Hematopoietic multipotent progenitor cell treated with erythropoietin and hydrocortisone succinate and interleukin-3 and kit ligand, for 4 days (in vitro differentiated cells): ENCODE measurements around the gene YTHDC1.
"Not testable (repeated sequence)": the region's sequence is repeated elsewhere in the genome, so short reads cannot be mapped to it uniquely, and the experiment has no call there.

Source experiments
- DNase-seq: peaks from one replicate; pipeline ENCODE4 v3.0.0-alpha.2; 2015

YTHDC1 gene

GRCh38 chr4:68287704-68288392 is 62.0 kb downstream of the YTHDC1 start:
- no peak for DNase-seq

GRCh38 chr4:68283714-68284113 is 66.2 kb downstream of the YTHDC1 start:
- no peak for DNase-seq

DNA sequence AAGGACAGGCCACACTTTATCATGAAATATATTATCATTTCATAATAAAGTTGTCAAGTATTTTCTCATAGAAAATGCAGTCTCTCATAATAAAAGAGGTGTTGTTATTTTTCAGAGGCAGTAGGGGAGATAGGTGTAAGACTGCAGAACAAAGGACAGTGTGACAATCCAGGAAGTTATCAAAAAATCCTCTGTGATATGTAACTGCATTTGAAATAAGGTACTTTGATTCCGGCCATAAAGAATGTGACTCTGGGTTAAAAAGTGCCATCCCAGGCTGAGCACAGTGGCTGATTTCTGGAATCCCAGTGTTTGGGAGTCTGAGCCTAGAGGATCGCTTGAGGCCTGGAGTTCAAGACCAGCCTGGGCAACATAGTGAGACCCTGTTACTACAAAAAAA is 66.8 kb downstream of the YTHDC1 start:
- no peak for DNase-seq

DNA sequence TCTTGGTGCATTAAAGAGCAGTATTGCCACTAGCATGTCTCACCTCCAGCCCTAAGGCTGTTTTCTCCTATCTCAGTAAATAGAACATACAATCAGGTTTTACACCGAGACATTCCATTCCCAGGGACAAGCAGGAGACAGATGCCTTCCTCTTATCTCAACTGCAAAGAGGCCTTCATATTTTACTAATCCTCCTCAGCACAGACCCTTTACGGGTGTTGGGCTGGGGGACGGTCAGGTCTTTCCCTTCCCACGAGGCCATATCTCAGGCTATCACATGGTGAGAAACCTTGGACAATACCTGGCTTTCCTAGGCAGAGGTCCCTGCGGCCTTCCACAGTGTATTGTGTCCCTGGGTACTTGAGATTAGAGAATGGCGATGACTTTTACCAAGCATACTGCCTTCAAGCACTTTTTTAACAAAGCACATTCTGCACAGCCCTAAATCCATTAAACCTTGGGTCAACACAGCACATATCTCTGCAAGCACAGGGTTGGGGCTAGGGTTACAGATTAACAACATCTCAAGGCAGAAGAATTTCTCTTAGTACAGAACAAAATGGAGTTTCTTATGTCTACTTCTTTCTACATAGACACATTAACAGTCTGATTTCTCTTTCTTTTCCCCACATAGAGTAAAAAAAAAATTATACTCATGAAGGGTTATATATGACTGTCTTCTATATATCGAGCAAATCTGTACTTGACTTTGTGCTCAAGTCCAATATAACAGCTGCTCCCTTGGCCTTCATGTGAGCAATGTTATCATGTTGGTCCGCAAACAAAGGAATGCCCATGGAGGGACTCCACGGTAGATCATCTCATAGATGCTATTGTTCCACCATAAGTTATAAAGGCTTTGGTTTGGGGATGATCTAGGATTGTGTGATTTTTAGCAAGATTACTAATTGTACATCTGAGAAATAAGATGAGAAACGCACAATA is 67.8 kb downstream of the YTHDC1 start:
- DNase-seq = not testable (repeated sequence)

DNA sequence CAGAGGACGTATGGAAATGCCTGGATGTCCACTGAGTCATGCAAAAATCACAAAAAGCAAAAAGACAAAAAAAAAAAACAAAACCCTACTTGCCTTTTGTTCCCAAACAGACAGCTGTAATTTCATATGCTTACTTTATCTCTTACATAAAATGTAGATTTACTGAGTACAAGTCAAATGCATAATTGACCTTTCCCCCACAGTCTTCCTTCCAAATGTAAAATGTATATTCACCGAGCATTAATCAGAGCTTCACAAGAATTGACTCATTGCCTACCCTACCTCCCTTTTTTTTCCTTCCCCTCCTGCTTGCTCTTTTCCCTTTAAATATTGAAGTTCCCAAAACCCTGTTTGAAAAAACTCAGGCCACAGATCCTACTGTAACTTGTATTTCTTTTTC is 71.9 kb downstream of the YTHDC1 start:
- no peak for DNase-seq

DNA sequence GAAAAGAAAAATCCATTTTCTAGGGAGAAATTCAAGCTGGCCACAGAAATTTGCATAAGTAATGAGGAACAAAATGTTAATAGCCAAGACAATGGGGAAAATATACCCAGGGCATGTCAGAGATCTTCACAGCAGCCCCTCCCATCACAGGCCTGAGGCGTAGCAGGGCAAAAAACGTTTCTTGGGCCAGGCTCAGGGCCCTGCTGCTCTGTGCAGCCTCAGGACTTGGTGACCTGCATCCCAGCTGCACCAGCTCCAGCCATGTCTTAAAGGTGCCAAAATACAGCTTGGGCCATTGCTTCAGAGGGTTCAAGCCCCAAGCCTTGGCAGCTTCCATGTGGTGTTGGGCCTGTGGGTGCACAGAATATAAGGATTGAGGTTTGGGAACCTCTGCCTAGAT is 72.3 kb downstream of the YTHDC1 start:
- no peak for DNase-seq

DNA sequence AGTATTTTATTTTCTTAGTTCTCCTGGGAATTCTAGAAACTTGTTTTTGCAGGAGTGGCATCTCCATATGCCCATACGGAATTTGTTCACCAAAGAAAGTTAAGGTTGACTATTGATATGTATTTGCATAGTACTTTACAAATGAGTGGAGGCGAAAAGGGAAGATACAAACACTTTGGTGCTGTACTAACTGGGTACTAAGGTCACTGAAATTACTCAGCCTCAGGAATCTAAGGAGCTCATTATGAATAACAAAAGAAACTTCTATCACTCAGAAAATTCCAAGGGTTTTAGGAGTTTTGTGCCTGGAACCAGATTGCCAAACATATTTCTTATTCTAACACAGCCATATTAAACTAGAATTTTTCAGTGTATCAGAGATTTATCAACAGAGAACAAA is 77.0 kb downstream of the YTHDC1 start:
- no peak for DNase-seq

GRCh38 chr4:68272380-68272779 is 77.5 kb downstream of the YTHDC1 start:
- DNase-seq = no peak

GRCh38 chr4:68271851-68272357 is 78.0 kb downstream of the YTHDC1 start:
- peak; percentile 70 for DNase-seq

GRCh38 chr4:68267433-68267944 is 82.4 kb downstream of the YTHDC1 start:
- DNase-seq = peak; percentile 7

DNA sequence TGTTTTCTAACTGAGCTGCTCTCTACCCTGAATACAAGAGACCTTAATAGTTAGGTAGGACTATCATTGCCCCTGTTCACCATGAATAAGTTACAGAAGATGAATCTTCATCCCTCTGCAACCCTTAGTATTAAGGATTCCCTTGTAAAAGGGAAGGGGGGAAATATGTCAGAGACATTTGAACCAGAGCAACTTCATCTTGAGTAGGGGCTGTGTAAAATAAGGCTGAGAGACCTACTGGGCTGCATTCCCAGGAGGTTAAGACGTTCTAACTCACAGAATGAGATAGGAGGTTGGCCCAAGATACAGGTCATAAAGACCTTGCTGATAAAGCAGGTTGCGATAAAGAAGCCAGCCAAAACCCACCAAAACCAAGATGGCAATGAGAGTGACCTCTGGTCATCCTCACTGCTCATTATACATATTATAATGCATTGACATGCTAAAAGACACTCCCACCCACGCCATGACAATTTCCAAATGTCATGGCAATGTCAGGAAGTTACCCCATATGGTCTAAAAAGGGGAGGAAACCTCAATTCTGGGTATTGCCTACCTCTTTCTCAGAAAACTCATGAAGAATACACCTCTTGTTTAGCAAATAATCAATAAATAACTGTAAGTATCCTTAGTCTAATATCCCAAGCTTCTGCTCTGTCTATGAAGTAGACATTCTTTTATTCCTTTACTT is 84.9 kb downstream of the YTHDC1 start:
- DNase-seq = no peak
